HG03045 (cell line): Measurements from ENCODE around the gene PKHD1.

Experiments used
- ATAC-seq: cut with Tn5 transposase; IDR thresholded peaks from one replicate; pipeline ENCODE4 v1.9.1; 2021; ENCODE audit warnings: mild to moderate bottlenecking, moderate library complexity; ENCODE audit not compliant: unreplicated experiment

Gene PKHD1

DNA sequence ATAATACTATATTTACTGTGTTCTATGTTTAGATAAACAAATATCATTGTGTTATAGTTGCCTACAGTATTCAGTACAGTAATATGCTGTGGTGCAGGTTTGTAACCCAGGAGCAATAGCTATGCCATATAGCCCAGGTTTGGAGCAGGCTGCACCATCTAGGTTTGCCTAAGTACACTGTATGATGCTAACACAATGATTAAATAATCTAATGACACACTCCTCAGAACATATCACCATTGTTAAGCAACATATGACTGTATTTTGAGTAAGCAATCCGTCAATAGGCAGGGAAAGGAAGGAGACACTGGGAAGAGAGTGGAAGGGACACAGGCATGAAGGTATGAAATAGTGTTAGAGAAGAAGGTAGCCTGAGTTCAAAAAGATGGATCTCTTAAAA lies 369.9 kb downstream of the PKHD1 start:
- no peak for ATAC-seq

DNA sequence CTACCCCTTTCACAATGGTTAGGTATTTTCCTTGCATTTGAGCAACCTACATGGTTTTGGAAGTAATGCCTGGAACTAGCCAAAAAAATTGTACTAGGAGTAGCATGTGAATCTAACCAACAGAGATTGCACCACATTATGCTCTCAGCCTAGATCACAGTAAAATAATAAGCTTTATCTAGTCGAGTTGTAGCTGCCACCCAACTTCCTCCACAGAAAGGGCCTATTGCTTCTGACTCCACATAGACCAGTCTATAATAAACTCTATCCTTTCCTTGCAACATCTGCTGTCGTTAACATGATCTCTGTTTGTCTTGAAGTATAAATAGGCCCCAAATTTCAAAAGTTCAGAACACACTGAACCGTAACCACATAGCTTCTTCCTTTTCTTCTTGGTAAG lies 375.5 kb downstream of the PKHD1 start:
- ATAC-seq: no peak

- no peak for ATAC-seq
Measured at GRCh38 chr6:51706086-51706485, 381.3 kb downstream of the PKHD1 start.

GRCh38 chr6:51704932-51705540 lies 382.4 kb downstream of the PKHD1 start:
- no peak for ATAC-seq

GRCh38 chr6:51702851-51703250 lies 384.6 kb downstream of the PKHD1 start:
- ATAC-seq: no peak

DNA sequence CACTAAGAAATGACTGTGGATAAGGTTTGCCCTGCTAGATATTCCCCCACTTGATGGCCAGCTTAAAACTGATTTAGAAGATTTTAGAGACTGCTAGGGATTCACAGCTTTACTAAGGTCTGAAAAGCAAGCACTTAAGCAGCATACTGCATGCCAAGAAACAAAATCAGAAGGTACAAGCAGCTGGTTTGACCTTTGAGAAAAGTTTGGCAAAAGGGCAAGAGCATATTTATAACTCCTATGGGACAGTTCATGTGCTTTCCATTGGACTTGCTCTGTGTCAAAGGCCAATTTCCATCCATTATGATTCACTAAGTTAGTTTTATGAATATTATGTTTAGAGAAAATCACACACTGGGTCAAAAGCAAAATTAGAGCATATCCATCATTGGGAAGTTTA lies 402.8 kb downstream of the PKHD1 start:
- no peak for ATAC-seq

GRCh38 chr6:51684038-51684437 lies 403.4 kb downstream of the PKHD1 start:
- no peak for ATAC-seq

DNA sequence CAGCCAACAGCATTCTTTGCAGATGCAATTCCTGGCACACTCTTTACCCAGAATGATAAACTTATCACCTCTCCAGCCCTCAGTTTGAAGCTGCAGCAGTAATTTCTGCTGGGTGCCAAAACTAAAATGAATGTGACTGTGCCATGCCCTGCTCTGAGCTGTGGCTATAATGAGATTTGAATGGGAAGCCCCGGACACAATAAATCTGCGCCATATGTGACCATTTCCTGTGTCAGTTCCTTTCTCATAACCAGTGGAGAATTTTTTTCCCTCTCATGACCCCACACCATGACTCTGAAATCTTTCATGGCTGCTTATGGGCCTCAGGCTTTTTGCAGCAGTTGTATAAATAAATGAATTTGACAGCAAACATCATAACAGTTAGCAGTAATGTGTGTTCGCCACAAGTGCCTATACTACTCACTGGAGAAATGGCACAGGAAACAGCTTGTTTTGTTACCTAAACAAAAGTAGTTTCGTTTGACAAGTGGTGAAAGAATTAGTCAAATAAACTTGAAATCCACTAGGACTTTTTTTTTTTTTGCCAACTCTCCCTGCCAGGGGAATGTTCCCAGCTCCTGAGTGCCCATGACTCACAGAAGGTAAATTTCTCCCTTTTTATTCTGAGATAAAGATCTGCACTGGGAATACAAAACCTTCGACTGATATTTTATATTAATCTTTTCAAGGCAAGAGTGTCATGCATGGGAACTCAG lies 408.4 kb downstream of the PKHD1 start:
- no peak for ATAC-seq

- ATAC-seq: no peak
Measured at GRCh38 chr6:51678274-51678673, 409.1 kb downstream of the PKHD1 start.

DNA sequence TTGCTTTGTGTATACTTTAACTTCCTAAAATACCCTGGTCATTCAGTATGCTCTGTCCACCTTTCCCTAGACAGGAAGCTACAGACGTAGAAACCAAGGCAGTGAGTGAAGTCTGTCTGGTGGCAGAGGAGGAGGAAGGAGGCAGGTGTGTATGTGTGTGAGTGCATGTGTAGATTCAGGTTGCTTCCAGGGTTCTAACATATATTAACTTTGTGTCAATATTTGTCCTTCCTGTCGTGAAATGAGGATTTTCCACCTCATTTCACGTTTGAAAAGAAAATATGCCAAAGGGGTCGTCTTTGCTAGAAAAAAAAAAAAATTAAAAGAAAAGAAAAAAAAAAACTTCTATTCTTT lies 411.5 kb downstream of the PKHD1 start:
- no peak for ATAC-seq

- ATAC-seq: no peak
Measured at GRCh38 chr6:51675020-51675921, 412.1 kb downstream of the PKHD1 start.

DNA sequence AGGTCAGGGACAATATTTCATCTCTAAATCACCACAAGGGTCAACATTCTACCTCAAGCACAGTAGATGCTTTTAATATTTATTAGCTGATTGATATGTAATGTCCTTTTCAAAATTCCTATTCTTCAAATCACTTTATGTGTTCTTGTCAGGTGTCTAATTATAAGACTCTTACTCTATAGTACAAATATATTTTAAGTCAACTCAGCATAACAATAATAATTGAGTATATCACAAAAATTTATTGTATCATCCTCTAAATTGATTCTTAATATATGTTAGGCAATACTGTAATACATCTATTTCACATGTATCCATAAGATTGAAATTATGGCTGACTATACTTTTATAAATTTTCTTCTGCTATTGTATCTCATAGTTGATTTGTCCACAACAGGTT lies 423.9 kb downstream of the PKHD1 start:
- ATAC-seq: no peak

GRCh38 chr6:51660767-51661166 lies 426.6 kb downstream of the PKHD1 start:
- no peak for ATAC-seq

DNA sequence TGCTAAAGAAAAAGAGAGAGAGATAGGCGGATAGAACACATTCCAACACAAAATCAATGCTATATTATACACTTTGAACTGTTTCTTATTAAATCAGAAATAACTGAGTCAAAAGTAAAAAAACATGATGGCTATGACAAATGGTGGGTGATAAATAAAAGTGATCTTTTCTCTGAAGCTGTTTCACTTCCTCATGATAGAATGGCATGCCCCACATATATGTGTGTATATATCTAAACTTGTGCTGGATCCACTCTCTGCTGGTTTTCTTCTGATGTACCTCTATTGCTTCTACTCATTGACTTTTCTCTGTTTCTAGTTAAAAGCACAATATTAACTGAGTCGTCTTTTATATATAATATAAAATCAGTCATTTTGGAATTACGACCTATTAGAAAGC lies 429.9 kb downstream of the PKHD1 start:
- no peak for ATAC-seq

- ATAC-seq: no peak
Measured at GRCh38 chr6:51655517-51655916, 431.9 kb downstream of the PKHD1 start.

GRCh38 chr6:51654647-51655046 lies 432.8 kb downstream of the PKHD1 start:
- ATAC-seq: no peak

- no peak for ATAC-seq
Measured at GRCh38 chr6:51651132-51651817, 436.1 kb downstream of the PKHD1 start.

- ATAC-seq: no peak
Measured at GRCh38 chr6:51648774-51649173, 438.6 kb downstream of the PKHD1 start.

DNA sequence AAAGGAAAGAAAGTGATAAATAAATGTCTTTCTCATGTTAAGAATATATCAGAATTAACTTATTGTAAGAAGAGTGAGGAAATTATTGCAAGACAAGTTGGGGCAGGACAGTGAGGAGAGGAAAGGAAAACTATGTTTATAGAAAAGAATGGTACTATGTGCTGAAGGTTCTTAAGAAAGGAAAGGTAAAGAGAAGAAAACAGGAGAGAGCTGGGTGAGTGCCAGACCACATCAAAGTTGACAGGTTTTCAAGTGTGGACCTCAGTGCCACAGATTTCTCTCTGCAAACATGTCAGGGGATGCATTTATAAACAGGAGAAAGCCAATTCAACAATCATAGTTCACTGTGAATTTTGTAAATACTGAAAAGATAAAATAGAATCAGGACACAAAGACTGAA lies 439.2 kb downstream of the PKHD1 start:
- ATAC-seq: no peak

DNA sequence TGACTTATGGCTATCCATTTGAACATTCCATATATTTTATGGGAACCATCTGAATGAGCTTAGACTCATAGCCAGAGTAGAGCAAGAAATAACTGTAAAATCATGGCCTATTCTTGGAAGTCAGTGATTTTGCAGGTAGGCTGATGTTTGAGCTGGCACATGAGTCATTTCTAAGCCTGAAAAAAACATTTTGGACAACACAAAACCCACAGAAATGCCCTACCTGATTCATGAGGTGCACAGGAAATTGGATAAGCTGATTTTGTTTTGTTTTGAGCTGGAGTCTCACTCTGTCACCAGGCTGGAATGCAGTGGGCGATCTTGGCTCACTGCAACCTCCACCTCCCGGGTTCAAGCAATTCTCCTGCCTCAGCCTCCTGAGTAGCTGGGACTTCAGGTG lies 443.0 kb downstream of the PKHD1 start:
- ATAC-seq: no peak

GRCh38 chr6:51640021-51640420 lies 447.4 kb downstream of the PKHD1 start:
- ATAC-seq: no peak
